A204.1 (cell line): Measurements from ENCODE around the gene GPATCH2.

ENCODE experiments used
- FAIRE-seq: peaks from 2 replicates; lab custom pipeline; 2012; peaks lifted over from hg19 to GRCh38; lab: Jason Lieb, UNC

GPATCH2 gene

DNA sequence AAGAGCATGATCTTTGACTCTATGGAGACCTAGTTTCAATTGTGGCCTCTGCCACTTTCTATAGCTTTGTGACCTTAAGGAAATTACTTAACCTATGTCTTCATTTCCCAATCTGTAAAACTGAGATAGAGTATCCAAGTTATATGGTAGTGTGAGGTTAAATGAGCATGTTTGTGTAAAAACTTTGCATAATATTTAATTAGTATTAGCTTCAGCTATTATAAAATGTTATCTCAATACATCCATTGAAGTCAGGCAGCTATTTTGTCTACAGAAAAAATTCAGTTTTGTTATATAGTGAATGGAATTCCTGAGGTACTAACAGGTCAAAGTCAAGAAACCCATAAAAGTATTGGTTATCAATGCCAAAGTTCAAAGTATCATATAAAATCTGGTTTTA, 53.6 kb downstream of the GPATCH2 start:
- FAIRE-seq, result no peak

DNA sequence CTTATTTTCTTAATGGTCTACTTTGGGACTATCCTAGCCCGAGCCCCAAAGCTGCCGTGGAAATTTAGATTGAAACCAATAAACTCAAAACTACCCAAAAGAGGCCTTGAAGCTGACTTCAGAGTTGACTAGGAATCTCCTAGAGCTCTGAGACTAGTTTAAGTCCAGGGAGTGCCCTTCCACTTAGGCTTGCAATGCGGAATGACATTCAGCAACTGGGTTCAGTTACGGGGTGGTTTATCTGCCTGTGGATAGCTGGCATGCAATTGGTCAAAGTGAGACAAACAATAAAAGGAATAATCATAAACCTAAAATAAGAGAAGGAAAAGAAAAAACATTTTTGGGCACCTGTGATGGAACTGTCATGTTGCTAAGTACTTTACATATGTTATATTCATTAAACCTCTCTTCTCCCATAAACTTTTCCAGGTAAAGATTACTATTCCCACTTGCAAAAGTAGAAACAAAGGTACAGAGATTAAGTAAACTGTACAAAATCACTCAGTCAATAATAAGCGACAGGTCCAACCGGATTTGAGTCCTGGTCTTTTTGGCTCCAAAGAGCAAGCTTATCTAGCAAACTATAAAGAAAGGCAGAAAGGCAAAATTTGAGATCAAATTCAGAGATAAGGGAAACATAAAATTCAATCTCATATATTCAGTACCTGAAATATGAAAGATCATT, 56.5 kb downstream of the GPATCH2 start:
- no peak for FAIRE-seq

- no peak for FAIRE-seq
Observed at GRCh38 chr1:217569021-217569420, 61.9 kb downstream of the GPATCH2 start.

- FAIRE-seq, result no peak
Observed at GRCh38 chr1:217568200-217568599, 62.7 kb downstream of the GPATCH2 start.

DNA sequence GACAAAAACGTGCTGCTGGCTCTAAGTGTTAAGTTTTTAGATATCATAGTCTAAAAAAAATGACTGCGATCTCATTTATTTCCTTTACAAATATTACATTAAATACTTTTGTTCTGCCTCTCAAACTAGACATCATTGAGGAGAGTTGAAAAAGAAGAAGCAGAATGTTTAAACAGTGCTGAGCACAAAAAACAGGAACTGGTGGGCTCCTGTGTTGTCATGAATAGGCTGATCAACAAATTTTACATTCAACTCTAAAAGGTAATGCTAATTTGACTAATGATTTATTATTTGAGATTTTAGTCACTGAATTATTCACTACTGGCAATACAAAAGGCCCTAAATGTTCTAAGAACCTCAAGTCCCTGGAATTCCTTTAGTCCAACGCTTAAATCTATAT, 66.1 kb downstream of the GPATCH2 start:
- no peak for FAIRE-seq

DNA sequence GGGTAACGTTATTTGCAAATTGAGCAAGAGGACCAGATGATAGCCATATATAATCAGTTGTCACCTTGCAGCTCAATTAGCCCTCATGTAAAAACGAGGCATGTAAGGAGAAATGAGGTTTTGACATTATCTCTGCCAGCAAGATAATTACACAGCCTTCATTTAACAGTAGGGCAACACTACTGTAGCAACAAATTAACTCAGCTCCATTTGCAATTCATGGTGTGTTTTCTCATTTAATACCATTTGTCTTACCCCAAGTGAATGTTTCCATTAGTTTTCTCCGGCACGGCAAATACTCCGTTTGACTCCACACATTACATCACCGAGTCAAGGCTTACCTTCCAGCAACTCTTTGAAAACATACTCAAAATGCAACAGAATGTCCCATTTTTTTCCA, 66.7 kb downstream of the GPATCH2 start:
- no peak for FAIRE-seq

GRCh38 chr1:217563179-217563578, 67.7 kb downstream of the GPATCH2 start:
- FAIRE-seq, result no peak

- no peak for FAIRE-seq
Observed at GRCh38 chr1:217562229-217562878, 68.5 kb downstream of the GPATCH2 start.

GRCh38 chr1:217561446-217561845, 69.4 kb downstream of the GPATCH2 start:
- FAIRE-seq, result no peak

GRCh38 chr1:217554849-217555248, 76.0 kb downstream of the GPATCH2 start:
- FAIRE-seq, result no peak

DNA sequence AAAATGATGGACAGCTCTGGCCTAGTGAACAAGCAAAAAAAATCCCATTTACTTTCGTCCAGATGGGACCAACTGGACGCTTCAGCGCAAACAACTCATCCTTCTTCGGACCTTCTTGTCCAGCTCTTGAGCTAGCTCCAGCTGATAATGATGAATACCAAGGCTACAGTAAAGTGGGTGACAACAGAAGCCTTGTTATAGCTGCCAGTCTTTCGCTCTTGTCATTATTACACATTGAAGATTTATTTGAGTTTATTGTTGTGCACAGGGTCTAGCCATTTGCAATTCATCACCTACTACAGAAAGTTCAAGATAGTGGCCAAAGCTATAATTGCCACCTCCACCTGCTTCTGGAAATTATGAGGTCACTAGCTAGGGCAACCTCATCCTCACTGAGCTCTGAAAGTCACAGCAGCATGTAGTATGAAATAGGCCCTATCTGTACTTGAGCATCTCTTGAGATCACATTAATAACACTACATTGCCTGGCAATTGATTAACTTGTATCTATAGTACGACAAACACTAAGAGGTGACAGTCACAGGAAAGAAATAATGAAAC, 76.9 kb downstream of the GPATCH2 start:
- FAIRE-seq, result no peak

DNA sequence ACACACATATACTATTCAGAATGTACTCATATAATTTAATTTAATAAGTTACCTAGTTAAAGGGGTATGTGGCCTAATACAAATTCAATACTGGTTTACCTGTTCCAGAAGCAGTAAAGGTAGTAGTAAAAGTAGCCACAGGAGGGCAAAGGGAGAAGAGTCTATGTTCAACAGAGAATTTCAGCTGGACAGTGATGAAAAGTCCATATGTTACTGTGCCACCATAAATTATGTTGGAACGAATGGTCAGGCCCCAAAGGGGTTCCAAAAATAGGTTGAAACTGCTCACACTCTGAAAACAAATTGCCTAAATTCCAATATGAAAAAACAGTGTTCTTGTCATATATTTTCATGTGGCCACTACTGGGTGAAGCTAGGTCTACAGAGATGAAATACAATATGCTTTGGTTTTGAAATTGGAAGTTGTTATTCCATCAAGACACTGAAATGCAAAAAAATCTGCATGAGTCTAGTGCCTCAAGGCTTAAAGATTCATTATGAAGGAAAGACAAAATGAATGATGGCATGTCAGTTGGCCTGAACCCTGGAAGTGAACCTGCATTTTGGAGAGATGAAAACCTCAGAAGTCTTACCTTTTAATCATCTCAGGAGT, 78.4 kb downstream of the GPATCH2 start:
- no peak for FAIRE-seq

DNA sequence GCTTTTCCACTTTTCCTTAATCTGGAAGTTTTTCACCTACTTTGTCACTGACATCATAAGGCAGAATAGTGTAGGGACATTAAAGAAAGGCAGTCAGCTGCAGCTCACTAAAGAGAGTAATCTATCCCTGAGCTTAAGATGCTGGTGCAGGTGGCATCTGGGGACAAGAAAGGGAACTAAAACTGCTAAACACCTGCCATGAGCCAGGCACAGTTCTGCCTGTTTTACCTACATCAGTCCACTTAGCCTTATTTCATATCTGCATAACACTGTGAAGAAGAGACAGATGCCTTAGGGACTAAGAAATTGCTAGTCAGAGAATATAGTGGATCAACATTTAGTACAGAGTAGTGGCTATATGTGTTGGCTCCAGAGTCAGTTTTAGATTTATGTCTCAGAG, 88.1 kb downstream of the GPATCH2 start:
- no peak for FAIRE-seq

DNA sequence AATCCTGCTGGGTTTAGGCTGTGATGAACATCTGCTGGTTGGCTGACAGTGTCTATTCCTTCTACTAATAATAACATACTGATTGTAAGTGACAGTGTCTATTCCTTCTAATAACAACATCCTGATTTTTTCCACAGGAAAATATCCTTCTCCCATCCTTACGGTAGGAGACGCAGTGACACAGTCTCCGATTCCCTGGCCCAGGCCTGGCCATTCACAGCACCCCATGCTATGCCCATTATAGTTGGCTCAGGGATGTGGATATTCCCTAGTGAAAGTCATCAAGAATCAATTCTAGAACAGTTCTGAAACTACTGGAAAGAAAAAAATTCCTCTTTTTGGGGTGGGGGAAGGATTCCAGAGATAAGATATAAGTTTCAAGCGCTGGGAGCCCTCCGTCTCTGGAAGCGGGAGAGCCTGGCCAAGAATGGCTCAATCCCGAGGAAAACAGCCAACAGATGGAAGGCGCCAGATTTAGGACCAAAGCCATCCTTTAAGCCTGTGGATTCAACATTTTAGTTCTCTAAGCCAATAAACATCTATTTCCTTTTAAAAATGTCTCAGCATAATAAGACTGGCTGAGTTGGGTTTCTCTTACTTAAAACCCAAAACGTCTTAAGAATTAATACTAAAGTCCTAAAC, 88.6 kb downstream of the GPATCH2 start:
- FAIRE-seq, result no peak

- FAIRE-seq, result no peak
Observed at GRCh38 chr1:217540321-217540720, 90.6 kb downstream of the GPATCH2 start.

GRCh38 chr1:217539510-217539909, 91.4 kb downstream of the GPATCH2 start:
- no peak for FAIRE-seq

GRCh38 chr1:217535601-217536377, 95.1 kb downstream of the GPATCH2 start:
- no peak for FAIRE-seq

DNA sequence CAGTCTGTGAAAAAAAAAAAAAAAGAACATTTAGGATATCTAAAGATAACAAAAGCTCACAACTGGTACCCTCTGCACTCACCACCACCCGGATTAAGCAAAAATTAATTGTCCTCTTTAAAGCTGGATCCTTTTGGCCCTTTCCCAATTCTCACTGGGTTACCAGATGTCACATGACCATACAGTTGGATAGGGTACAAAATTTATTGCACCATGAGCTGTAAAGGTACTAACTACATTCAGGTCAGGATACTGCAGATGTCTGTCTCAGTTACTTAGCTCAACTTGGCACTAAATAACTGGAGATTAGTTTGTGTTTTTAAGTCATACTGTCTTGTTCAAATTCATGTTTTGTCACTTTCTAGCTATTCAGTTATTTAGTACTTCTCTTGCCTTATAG, 96.3 kb downstream of the GPATCH2 start:
- FAIRE-seq, result no peak

DNA sequence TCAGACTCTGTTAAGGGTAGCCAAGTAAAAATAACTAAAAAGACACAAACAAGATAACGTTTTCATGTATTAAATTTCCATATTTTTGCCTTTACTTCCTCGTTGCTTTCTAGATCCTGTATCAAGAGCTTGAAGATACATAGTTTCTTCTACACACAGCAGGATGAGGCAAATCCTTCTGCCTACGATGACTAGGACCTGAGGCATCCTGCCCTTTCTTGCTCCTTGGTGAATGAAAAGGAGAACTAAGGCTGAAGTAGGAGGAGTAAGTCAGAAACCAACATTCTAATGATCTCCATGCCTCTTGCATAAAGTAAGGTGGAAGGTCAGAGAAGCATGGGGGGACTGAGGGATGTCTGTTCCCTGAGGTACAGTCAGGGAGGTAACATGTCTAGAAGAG, 102.6 kb downstream of the GPATCH2 start:
- FAIRE-seq, result no peak

- no peak for FAIRE-seq
Observed at GRCh38 chr1:217527151-217527550, 103.7 kb downstream of the GPATCH2 start.

GRCh38 chr1:217526636-217527035, 104.3 kb downstream of the GPATCH2 start:
- no peak for FAIRE-seq
